Breast epithelium (tissue), 3 donors: ENCODE data around the gene LINC00237.

Experiments used
- CTCF ChIP-seq, 3 donors: fragments of 450-650 bp; IDR thresholded peaks; one replicate each; pipeline ENCODE4 v1.5.1; 2016 to 2017; ENCODE audit warnings: antibody characterized with exemption in 3 of 3, mild to moderate bottlenecking in 3 of 3, moderate library complexity in 3 of 3
- POLR2AphosphoS5 ChIP-seq, 3 donors: sonication (generic); formaldehyde crosslinking; IDR thresholded peaks; one replicate each; pipeline ENCODE4 v1.6.1; 2017; ENCODE audit warnings: antibody characterized with exemption in 3 of 3

DNA sequence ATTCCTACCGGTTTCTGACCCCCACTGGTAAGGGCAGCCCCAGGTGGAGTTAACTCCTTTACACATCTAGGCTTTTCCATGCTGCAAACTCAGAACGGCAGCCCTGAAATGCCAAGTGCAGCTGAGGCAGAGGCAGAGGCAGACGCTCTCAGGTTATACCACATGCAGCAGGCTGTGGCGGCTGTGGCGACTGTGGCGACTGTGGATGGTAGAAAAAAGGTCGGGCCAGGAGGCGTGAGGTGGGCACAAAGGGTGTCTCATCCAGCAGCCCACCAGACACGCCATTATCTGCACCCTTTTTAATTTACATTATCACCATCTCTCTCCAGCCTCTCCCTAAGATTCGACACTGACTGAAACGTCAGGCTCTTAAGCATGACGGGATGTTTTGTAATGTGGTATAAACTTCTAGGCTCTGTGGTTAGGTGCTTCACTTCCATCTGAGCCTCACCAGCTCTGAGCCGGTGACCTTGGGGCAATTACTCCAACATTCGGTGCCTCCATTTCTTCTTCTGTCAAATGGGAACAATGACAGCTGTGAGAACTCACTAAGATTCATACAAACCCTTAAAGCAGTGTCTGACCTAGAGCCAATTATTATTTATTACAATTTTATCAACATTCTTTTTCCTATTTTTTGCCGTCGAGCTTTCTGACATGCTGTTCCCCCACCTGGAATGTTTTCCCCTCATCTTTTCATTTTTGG is 27.9 kb upstream of the LINC00237 start:
- no peak for TF ChIP-seq POLR2AphosphoS5 (IDR thresholded peaks at IDR 0.05)
- TF ChIP-seq CTCF (IDR thresholded peaks at IDR 0.05), result no peak
